ENCODE measurements around the gene PCBP3. TPM values are rescaled to one million over a fixed set of nuclear protein-coding genes. Genes with fewer than 3 reads are reported as not detected.

PCBP3 gene
- total and polyA plus RNA-seq, 2 of the 8 experiments (the other 6 are each of a cell fraction or from before 2014, with no cell fraction given), result 3.5 to 6.3 TPM

GRCh38 chr21:45970674-45971615 is 327.4 kb downstream of the PCBP3 start:
- Histone ChIP-seq H2BK120ac (replicated peaks; ENCODE audit: low read depth, low read length) (peak overlapping the region; percentile 71), H3K79me2 (ENCODE audit: control insufficient read depth in 1 of 2, insufficient read depth in 2 of 2, low read length in 2 of 2) (no peaks in the 10 kb centered on the region), H3K14ac (ENCODE audit: insufficient read length) (no peak overlapping the region), H3K79me1 (ENCODE audit: low read depth, low read length) (no peaks in the 10 kb centered on the region), H2BK12ac (ENCODE audit: low read depth, low read length) (peak overlapping the region; percentile 81; the same call in 1 of the 2 replicates), H3K27ac (ENCODE audit: low read depth, low read length) (no peak overlapping the region), H3K18ac (ENCODE audit: extremely low read depth, low read length) (peak overlapping the region; percentile 71; the same call in 1 of the 2 replicates), H4K5ac (ENCODE audit: insufficient read length, low read depth, low read length) (peak overlapping the region; percentile 2), H2AK5ac (ENCODE audit: low read depth, low read length) (no peak overlapping the region), H2BK15ac (ENCODE audit: low read length) (peak overlapping the region; percentile 92; the same call in 1 of the 2 replicates), H3K4ac (replicated peaks; ENCODE audit: insufficient read length, low read depth, low read length) (no peak overlapping the region), H2BK20ac (ENCODE audit: low read length) (peak overlapping the region; percentile 43; the same call in 1 of the 2 replicates), H3K23ac (ENCODE audit: insufficient read length) (no peak overlapping the region), H3K4me1 (replicated peaks in 1 of 4; ENCODE audit: control insufficient read depth in 3 of 4, insufficient read depth in 4 of 4, low read length in 3 of 4) (peaks cover 0 to 20% (median 13%) of the 10 kb centered on the region in 4 experiments; a peak in 6 of 7 replicates), H2BK5ac (ENCODE audit: low read depth, low read length) (peak overlapping the region; percentile 49; the same call in 1 of the 2 replicates), H3K23me2 (ENCODE audit: low read depth, low read length) (peaks cover 21% of the 10 kb centered on the region; the same call in 1 of the 2 replicates), H3K9ac (replicated peaks in 1 of 4; ENCODE audit: extremely low read depth in 1 of 4, low read depth in 3 of 4, low read length in 3 of 4) (no peak overlapping the region), H3K36me3 (ENCODE audit: control insufficient read depth in 2 of 4, insufficient read depth in 4 of 4, low read length in 3 of 4) (no peaks in the 10 kb centered on the region), H4K91ac (replicated peaks; ENCODE audit: insufficient read length, low read length) (peak overlapping the region; percentile 69), H3K4me2 (ENCODE audit: insufficient read depth in 1 of 2, low read depth in 2 of 2, low read length in 2 of 2) (no peak overlapping the region; a peak in 1 of 4 replicates), H2AFZ (ENCODE audit: low read length) (peak overlapping the region; percentile 88), H3K4me3 (ENCODE audit: extremely low read depth in 1 of 4, insufficient read depth in 2 of 4, low read depth in 3 of 4, low read length in 4 of 4) (no peak overlapping the region; a peak in 1 of 8 replicates), H4K8ac (ENCODE audit: extremely low read depth, insufficient read depth, low read length) (peak overlapping the region; percentile 41), H3K27me3 (replicated peaks in 1 of 4; ENCODE audit: control insufficient read depth in 3 of 4, extremely low read depth in 1 of 4, insufficient read depth in 3 of 4, low read length in 3 of 4) (peaks cover 0 to 23% (median 11%) of the 10 kb centered on the region in 4 experiments; a peak in 4 of 7 replicates), H4K20me1 (replicated peaks in 1 of 2; ENCODE audit: control insufficient read depth in 1 of 2, insufficient read depth in 2 of 2, low read length in 2 of 2) (no peaks in the 10 kb centered on the region), H3K56ac (replicated peaks; ENCODE audit: insufficient read length, low read depth, low read length) (no peak overlapping the region), H3K9me3 (ENCODE audit: insufficient read depth in 2 of 2, low read depth in 1 of 2, low read length in 1 of 2) (no peaks in the 10 kb centered on the region)
- FAIRE-seq (no peak), DNase-seq (ENCODE audit: low read depth in 1 of 2, low spot score in 2 of 2) (peak in 1 of 2 experiments; percentile 92)
- CTCF ChIA-PET (ENCODE audit: partially characterized antibody), result interaction anchor here (0.7 to 5.2 kb wide), 24 partner anchors 8 to 352 kb away, joined by 3 to 47 read pairs (median 4); partner anchors contain the start of gene C21orf58
- POLR2A ChIA-PET (ENCODE audit: partially characterized antibody), result no interaction called here
- WGBS, 2 experiments (ENCODE audit: extremely low coverage in 1 of 2, insufficient coverage in 1 of 2, insufficient read length in 1 of 2, insufficient replicate concordance in 2 of 2, low coverage in 1 of 2, low lambda C conversion rate in 2 of 2, missing lambda C conversion rate in 1 of 2), result 48% methylated on average over 21 of the region's 25 CpGs; no CpG with 5 or more reads in 1 of the 2 experiments
- TF ChIP-seq CHD2 (IDR thresholded peaks at IDR 0.05; ENCODE audit: low read length), result no peak
- TF ChIP-seq HDAC2 (IDR thresholded peaks at IDR 0.05; ENCODE audit: borderline replicate concordance in 1 of 2, low read depth in 2 of 2, low read length in 2 of 2), result 0 out of 4 replicates have a peak, but pooled peaks of 1 of the 2 experiments have one; percentile 46
- TF ChIP-seq CHD1 (IDR thresholded peaks at IDR 0.05; ENCODE audit: low read depth, low read length), result no peak
- TF ChIP-seq YY1 (IDR thresholded peaks at IDR 0.05; ENCODE audit: low read depth, low read length), result peak; percentile 75; the same call in 1 of the 2 replicates
- TF ChIP-seq RAD21 (IDR thresholded peaks at IDR 0.05 in 1 of 2, conservative IDR thresholded peaks at IDR 0.05 in 1 of 2; ENCODE audit: low read depth in 2 of 2, low read length in 2 of 2), result peak; percentile 90 to 93
- TF ChIP-seq ATF3 (IDR thresholded peaks at IDR 0.05; ENCODE audit: insufficient read depth, low read depth, low read length), result 0 out of 2 replicates have a peak, but pooled peaks have one; percentile 35
- no peak for TF ChIP-seq ATF2 (IDR thresholded peaks at IDR 0.05; ENCODE audit: low read length)
